ENCODE data around the gene TNIK.

DNA sequence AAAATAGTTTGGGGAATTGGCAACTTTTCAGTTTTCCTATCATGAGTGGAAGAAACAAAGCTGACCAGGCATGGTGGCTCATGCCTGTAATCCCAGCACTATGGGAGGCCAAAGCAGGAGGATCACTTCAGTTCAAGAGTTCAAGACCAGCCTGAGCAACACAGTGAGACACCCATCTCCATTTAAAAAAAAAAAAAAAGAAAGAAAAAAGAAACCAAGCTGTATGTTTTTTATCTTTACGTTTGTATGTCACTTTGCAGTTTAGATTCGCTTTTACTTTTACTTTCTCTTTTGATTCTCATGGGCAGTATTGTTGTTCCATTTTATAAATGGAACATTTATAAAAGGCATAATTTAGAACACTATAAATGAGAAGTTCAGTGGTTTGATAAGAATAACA is 31.2 kb upstream of the TNIK start:
- TF ChIP-seq CTCF (IDR thresholded peaks at IDR 0.05 in 2 of 3, conservative IDR thresholded peaks at IDR 0.05 in 1 of 3; ENCODE audit: control insufficient read depth in 2 of 3, extremely low read depth in 1 of 3, insufficient read depth in 1 of 3, low read depth in 3 of 3, low read length in 3 of 3) (no peak), CHD4 (IDR thresholded peaks at IDR 0.05) (no peak), HDAC6 (IDR thresholded peaks at IDR 0.05; ENCODE audit: unreplicated experiment) (no peak), POLR2AphosphoS2 (IDR thresholded peaks at IDR 0.05; ENCODE audit: low read depth, low read length) (no peak), ZZZ3 (IDR thresholded peaks at IDR 0.05; ENCODE audit: control insufficient read depth, insufficient read length, low read depth) (no peak), ZNF274 (IDR thresholded peaks at IDR 0.05; ENCODE audit: insufficient read depth, insufficient read length) (no peak), ELK1 (IDR thresholded peaks at IDR 0.05; ENCODE audit: low read depth, low read length) (no peak), POLR2A (IDR thresholded peaks at IDR 0.05; ENCODE audit: low read depth, low read length) (no peak)

Measured in GM12878 (cell line).